ENCODE measurements around the gene HIGD1A. TPM values are rescaled to one million over a fixed set of nuclear protein-coding genes. Genes with fewer than 3 reads are reported as not detected.

The HIGD1A gene
- total RNA-seq, 4 donors from 2014 or later = 52.3 to 239 (median 212) TPM

DNA sequence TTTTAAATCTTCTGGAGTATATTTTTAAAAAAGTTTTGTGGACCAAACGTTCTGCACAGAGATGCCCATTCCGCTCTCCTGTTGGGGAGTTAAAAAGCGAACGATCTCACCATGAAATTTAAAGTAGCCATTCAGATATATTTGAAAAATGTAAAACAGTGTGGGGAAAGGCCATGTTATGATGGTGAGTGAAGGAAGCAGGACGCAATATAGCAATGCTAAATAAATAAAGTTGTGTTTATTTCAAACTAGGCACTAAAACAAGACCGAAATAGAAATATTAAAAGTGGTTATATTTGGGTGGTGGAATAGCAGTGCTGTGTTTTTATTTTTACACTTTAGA, 30.9 kb downstream of the HIGD1A start:
- Histone ChIP-seq H3K4me1 (peaks cover 0 to 33% (median 7%) of the 10 kb centered on the region in 3 donors), H3K36me3 (no peaks in the 10 kb centered on the region), H3K27me3 (no peaks in the 10 kb centered on the region), H3K4me3 (peak overlapping the region; percentile 29 to 70 (median 42)), H3K27ac (peak overlapping the region; percentile 36 to 90 (median 62)), H3K9me3 (no peaks in the 10 kb centered on the region)
- 10 to 13% methylated on average over 6 of the region's 6 CpGs for WGBS, 2 donors
- no peak for DNase-seq
- intact Hi-C loops (cut with DNase I) = no loop called here
- no peak for TF ChIP-seq POLR2A (IDR thresholded peaks at IDR 0.05)
- TF ChIP-seq, protein P1, sequence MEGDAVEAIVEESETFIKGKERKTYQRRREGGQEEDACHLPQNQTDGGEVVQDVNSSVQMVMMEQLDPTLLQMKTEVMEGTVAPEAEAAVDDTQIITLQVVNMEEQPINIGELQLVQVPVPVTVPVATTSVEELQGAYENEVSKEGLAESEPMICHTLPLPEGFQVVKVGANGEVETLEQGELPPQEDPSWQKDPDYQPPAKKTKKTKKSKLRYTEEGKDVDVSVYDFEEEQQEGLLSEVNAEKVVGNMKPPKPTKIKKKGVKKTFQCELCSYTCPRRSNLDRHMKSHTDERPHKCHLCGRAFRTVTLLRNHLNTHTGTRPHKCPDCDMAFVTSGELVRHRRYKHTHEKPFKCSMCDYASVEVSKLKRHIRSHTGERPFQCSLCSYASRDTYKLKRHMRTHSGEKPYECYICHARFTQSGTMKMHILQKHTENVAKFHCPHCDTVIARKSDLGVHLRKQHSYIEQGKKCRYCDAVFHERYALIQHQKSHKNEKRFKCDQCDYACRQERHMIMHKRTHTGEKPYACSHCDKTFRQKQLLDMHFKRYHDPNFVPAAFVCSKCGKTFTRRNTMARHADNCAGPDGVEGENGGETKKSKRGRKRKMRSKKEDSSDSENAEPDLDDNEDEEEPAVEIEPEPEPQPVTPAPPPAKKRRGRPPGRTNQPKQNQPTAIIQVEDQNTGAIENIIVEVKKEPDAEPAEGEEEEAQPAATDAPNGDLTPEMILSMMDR (IDR thresholded peaks at IDR 0.05) = no peak

DNA sequence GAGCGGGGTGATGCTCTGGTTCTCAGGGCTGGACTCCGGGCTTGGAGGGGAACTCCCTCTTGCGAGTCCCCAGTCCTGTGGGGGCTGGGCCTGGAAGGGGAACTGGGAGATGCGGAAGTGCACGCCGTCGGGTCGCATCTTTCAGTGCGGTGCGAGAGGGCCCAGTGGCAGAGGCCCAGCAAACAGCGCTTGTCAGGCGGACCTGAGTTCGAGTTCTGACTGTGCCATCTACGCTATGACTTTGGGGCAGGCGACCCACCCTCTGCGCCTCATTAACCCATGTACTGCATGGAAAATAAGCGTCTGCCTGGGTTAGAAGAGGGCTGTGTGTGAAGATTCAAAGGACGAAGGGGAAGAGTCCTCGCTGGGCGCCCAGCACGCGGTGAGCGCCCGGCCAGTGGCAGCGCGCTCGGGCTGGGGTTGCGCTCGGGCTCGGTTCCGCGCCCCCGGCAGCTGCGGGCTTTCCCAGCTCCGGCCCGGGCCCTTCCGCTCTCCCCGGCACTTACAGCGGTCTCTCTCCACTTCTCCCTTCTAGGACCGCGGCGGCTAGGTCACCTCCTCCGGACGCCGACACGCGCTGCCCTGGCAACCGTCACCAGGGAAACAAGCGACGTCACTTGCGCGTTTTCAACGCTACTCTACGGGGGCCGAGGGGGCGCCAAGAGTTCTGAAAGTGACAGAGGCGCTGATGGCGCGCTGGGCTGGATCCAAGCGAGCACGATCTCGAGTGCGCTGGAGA, 31.5 kb downstream of the HIGD1A start, which contains the start of gene CCDC13:
TSS of gene CCDC13 (minus strand) at position 584 of the 739 bp plus-strand sequence. CDS start 14,908 bp downstream, outside the sequence.
- Histone ChIP-seq H3K4me1 (peaks cover 0 to 28% (median 4%) of the 10 kb centered on the region in 3 donors), H3K9me3 (no peaks in the 10 kb centered on the region), H3K27me3 (no peaks in the 10 kb centered on the region), H3K4me3 (peak within 1 kb of the TSS; percentile 29 to 70 (median 42)), H3K27ac (peak within 1 kb of the TSS; percentile 36 to 90 (median 62)), H3K36me3 (no peaks in the 10 kb centered on the region)
- 0 to 8% methylated on average over 10 to 12 of the region's 63 CpGs for WGBS, 2 donors
- peak; percentile 79 for DNase-seq
- TF ChIP-seq POLR2A (IDR thresholded peaks at IDR 0.05) = no peak
- TF ChIP-seq, protein P1 (IDR thresholded peaks at IDR 0.05) = no peak
- intact Hi-C loops (cut with DNase I) = no loop called here

DNA sequence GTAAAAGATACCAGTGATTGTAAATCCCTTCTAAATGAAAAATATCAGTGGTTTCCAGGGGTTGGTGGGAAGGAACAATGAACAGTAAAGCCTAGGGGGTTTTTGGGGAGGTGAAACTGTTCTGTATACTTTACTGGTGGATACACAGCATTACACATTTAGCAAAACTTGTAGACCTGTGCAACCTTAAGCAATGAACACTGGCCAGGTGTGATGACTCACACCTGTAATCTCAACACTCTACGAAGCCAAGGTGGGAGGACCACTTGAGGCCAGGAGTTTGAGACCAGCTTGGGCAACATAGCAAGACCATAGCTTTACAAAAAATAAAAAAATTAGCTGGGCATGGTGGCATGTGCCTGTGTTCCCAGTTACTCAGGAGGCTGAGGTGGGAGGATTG, 33.0 kb downstream of the HIGD1A start:
- H3K36me3 ChIP-seq = no peaks in the 10 kb centered on the region
- no peaks in the 10 kb centered on the region for H3K9me3 ChIP-seq
- no peak overlapping the region for H3K4me3 ChIP-seq
- no peak overlapping the region for H3K27ac ChIP-seq
- intact Hi-C loops (cut with DNase I) = no loop called here
- TF ChIP-seq POLR2A (IDR thresholded peaks at IDR 0.05) = no peak
- TF ChIP-seq, protein P1 (IDR thresholded peaks at IDR 0.05) = no peak
- 20 to 40% methylated on average over 1 of the region's 1 CpG for WGBS, 2 donors
- H3K27me3 ChIP-seq = no peaks in the 10 kb centered on the region
- peaks cover 0 to 18% (median 0%) of the 10 kb centered on the region in 3 donors for H3K4me1 ChIP-seq
- no peak for DNase-seq

DNA sequence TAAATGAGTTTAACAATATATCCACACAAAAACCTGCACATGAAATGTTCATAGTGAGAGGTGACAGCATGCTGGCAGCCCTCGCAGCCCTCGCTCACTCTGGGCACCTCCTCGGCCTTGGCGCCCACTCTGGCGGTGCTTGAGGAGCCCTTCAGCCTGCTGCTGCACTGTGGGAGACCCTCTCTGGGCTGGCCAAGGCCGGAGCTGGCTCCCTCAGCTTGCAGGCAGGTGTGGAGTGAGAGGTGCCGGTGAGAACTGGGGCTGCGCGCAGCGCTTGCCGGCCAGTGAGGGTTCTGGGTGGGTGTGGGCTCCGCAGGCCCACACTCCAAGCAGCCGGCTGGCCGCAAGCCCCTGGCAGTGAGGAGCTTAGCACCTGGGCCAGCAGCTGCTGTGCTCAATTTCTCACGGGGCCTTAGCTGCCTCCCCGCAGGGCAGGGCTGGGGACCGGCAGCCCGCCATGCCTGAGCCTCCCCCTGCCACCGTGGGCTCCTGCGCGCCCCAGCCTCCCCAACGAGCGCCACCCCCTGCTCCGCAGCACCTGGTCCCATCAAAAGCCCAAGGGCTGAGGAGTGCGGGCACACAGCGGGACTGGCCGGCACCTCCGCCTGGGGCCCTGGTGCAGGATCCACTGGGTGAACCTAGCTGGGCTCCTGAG, 34.7 kb downstream of the HIGD1A start:
- H3K27me3 ChIP-seq = no peaks in the 10 kb centered on the region
- peaks cover 0 to 20% (median 0%) of the 10 kb centered on the region in 3 donors for H3K4me1 ChIP-seq
- 85 to 100% methylated on average over 5 to 9 of the region's 28 CpGs for WGBS, 2 donors
- intact Hi-C loops (cut with DNase I) = no loop called here
- DNase-seq = no peak
- TF ChIP-seq, protein P1 (IDR thresholded peaks at IDR 0.05) = no peak
- TF ChIP-seq POLR2A (IDR thresholded peaks at IDR 0.05) = no peak
- no peaks in the 10 kb centered on the region for H3K36me3 ChIP-seq
- H3K4me3 ChIP-seq = no peak overlapping the region
- no peak overlapping the region for H3K27ac ChIP-seq
- no peaks in the 10 kb centered on the region for H3K9me3 ChIP-seq

Measured in esophagus squamous epithelium (tissue), 5 donors.